CD4-positive, alpha-beta T cell treated with Interleukin-12 subunit alpha and Interleukin-12 subunit beta, for 1 hour (primary cell): ENCODE results near the gene MYLK2.

Experiments used
- DNase-seq: peaks from one replicate; pipeline ENCODE4 v3.0.0-alpha.2; 2020

The MYLK2 gene

GRCh38 chr20:31858760-31859083 is 39.6 kb downstream of the MYLK2 start:
- DNase-seq, result no peak

DNA sequence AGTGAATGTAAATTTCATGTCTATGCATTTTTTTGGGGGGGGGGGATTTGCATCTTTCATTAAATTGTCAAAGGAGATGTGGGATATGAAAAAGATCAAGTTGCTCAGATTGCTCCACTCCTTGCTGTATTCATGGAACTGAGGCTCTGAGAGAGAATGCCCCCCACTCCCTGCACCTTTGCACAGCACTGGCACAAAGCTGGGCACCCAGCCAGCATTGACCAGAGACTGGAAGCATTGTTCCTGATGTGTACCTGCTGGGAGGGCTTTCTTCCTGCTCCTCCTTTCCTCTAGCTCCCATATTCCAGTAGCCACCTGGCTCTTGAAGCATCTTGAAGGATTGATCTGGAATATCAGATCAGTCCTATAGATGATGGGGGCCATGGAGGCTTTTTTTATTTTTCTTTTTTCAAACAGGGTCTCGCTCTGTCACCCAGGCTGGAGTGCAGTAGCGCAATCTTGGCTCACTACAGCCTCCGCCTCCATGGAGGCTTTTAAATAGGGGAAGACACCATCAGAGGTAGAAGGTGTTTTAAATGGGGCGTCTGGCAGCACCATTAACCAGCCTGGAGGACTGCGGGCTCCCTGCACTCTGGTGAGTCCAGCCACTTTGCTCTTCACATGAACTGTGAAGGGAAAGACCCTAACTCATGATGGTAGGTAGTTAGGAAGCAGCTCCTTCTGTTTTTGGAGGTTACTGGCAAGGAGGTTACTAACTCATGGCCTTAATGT is 40.3 kb downstream of the MYLK2 start:
- DNase-seq, result no peak

DNA sequence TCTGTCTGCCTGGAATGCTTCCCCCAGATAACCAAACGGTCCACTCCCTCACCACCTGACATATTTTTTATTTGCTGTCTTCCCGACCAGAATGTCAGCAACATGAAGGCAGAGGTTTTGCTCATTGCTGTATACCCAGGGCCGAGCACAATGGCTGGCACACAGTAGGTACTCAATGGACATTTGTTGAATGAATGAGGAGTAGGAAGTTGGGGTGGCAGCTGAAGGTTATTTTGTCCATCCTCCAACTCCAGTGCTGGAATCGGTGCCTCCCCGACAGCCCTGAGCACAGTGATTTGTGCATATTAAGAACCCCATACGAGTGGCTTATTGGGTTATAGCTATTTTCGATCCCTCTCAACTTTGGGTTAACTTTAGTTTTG is 40.8 kb downstream of the MYLK2 start:
- no peak for DNase-seq

- no peak for DNase-seq
Measured at GRCh38 chr20:31860390-31861134, 41.4 kb downstream of the MYLK2 start.

- DNase-seq, result no peak
Measured at GRCh38 chr20:31861135-31861384, 41.9 kb downstream of the MYLK2 start.

- peak; percentile 78 for DNase-seq
Measured at GRCh38 chr20:31861385-31862156, 42.4 kb downstream of the MYLK2 start.

- DNase-seq, result no peak
Measured at GRCh38 chr20:31862157-31862470, 43.0 kb downstream of the MYLK2 start.

DNA sequence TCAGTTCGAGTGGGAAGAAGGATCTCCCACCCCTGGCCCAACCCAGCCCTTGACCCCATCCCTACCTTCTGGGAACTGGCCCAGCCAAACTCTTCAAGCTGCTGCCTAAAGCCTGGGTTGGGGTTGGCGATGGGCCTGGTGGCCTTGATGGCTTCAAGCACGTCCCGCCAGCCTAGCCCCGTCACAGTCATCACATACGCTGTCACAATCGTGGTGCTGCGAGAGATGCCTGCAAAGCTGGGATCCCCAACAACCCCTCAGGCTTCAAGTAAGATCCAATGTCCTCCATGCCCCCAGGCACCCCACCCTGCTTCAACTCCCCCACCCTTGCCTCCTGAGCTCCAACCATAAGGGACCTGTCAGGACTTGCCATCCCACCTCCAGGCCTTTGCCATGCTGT is 43.4 kb downstream of the MYLK2 start:
- DNase-seq, result no peak

DNA sequence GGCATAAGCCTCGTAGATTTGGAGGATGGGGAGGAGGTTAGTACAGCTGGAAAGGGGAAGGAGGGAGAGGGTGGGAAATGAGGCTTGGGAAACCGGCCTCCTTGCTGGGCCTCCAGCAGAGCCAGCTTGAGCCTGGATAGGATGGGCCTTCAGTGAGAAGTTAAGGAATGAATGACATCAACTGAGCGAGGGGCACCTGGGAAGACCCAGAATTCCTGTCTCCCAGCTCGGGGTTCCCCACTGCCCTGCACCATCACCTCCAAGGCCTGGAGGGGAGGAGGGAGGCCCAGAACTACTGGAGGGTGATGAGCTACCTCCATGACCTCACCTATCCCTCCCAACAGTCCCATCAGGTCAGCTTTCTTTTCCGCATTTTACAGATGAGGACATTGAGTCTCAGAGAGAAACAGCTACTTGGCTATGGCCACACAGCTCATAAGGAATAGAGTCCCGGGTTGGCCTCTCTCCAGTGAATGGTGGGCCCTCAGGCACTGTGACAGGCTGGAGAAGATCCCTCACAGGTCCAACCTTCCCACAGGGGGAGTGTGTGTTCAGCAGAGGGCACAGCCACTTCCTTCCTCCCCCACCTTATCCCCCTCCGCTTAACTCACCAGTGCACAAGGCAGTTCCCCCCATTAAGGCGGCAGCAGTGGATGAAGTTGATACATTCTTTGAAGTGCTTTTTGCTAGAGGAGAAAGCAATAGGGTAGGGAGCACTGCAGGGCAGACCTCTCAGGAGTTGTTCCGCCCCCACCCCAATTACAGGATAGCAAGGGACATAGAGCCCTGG is 44.3 kb downstream of the MYLK2 start:
- DNase-seq, result no peak

GRCh38 chr20:31864521-31865400 is 45.6 kb downstream of the MYLK2 start:
- no peak for DNase-seq

DNA sequence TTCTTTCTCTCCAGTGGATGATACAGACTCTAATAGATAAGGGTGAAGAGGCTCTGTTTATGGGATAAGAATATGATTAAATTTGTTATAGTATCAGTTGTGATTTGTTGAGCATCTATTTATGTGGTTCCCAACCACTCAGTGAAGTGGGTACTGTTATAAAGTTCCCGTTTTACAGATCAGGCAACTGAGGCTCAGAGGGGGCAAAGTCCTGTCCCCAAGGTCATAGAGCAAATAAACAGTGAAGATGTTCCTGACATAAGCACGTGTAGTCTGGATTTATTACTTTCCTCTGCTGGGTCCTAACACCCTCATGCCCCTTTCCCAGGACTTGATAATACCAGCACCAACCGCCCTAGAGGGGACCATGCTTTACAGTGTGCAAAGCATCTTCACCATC is 47.1 kb downstream of the MYLK2 start:
- DNase-seq, result no peak

DNA sequence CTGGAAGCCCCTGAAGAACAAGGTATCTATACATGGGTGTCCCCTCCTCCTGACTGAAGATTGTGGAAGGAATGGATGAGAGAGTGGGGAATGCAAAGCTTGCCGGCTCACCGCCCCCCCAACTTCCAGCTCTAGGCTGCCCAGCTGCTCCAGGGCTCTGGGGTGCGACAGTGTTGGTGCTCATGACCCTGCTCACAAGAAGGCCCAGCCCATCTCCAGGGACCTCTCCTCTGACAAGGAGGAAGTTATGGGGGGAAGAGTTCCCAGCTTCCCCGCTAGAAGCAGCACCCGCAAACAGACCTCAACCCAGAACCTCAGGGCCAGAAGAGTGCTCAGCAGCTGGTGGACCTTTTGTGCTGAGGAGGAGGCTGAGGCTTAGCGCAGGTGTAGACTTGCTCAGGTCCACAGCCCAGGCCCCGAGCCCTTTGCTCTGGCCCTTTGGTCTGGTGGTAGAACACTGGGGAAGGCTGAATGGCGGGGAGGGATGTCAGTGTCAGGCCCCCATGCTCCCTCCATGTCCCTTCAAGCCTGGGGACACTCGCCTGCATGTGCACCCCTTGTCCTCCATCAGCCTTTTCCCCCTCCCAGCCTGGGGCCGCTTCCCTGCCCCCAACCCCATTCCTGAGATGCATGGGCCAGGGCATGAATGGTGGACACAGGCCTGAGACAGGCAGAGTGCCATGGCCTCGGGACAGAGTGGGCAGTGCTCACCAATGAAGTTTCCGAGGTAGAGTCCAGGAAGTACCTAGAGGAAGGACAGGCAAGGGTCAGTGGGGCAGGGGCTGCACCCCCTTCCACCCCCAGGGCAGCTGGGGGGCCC is 49.9 kb downstream of the MYLK2 start:
- DNase-seq, result no peak

DNA sequence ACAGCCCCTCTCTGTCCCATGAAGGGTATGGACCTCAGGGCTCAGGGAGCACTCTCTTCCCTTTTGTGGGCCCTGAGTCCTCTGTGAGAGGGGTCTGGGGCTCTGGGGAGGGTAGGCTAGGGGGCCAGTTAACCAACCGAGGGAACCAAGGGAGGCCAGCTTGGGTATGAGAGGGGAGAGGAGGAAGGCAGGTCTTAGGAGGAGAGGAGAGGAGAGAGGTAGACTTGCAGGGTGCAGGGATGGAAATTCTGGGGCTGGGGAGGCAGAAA is 50.5 kb downstream of the MYLK2 start:
- no peak for DNase-seq

GRCh38 chr20:31869942-31870725 is 51.0 kb downstream of the MYLK2 start, which contains the start of the genes DUSP15 and TTLL9:
DUSP15 (minus strand) TSS chr20:31870527; CDS start chr20:31870337, 190 bp downstream.
TTLL9 (plus strand) TSS chr20:31870634; CDS start chr20:31871127, 493 bp downstream.
- DNase-seq, result no peak

DNA sequence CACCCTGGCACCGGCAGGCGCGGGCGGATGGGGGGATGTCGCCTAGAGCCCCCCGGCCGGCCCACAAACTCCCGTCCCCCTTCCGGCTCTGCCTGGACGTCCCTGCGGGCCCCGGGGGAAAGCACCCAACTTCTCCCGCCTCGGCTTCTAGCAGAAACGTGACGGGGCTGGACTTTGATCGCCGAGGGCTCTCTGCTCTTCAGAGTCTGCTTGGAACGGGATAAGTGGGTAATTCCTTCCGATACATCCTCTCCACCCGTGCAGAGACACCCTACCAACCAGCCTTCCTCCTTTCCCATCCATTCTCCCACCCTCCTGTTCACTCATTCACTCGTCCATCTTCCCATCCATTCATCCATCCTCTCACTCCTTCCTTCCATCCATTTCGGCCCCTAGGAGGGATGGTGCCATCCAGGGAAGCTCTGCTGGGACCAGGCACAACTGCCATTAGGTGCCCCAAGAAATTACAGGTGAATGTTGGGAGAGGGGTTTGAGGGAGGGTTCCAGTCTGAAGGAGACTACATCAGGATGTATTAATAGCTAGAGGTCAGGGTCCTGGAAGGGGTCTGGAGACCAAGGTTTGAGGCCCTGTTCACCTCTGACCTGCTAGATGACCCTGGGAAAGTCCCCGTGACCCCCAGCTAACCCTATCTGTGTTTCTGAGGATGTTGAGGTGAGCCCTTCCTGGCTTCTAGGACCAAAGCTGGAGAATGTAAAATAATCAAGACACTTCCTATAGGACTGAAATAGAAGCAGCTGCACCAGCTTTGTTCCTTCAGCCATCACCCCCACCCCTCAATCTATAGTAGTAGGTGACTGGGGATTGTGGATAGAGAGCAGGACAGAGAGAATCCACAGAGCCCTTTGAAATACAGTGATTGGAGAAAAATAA is 51.8 kb downstream of the MYLK2 start:
- no peak for DNase-seq

GRCh38 chr20:31871618-31871954 is 52.4 kb downstream of the MYLK2 start:
- no peak for DNase-seq

DNA sequence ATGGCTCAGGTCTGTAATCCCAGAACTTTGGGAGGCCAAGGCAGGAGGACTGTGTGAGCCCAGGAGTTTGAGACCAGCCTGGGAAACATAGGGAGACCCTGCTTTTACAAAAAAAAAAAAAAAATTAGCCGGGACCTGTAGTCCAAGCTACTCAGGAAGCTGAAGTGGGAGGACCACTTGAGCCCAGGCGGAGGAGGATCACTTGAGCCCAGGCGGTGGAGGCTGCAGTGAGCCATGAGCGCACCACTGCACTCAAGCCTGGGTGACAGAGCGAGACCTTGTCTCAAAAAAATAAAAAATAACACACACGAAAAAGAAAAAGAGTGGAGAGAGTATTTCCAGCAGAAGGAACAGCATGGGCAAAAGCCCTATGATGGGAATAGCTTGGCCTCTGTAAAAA is 53.2 kb downstream of the MYLK2 start:
- DNase-seq, result no peak

- DNase-seq, result no peak
Measured at GRCh38 chr20:31875671-31876070, 56.5 kb downstream of the MYLK2 start.

DNA sequence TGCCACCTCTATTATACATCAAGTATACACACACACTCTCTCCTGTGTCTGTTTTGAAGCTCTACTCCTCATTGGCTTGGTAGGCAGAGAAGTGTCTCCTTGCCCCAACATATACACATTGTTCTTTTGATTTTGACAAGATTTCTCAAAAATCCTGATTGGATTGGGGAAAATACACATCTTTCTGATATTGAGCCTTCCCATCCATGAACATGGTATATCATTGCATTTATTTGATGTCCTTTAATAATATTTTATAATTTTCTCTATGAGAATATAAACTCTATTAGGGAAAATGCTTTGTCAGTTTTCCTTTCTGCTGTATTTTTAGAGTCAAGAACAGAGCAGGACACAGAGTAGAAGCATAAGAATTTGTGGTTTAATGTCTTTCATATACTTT is 58.5 kb downstream of the MYLK2 start:
- DNase-seq, result no peak
